HG02763 (cell line): ENCODE data around the gene TNRC6C.

ENCODE experiments used
- ATAC-seq: cut with Tn5 transposase; IDR thresholded peaks from one replicate; pipeline ENCODE4 v1.9.1; 2021; ENCODE audit warnings: mild to moderate bottlenecking, moderate library complexity; ENCODE audit not compliant: unreplicated experiment

The TNRC6C gene

DNA sequence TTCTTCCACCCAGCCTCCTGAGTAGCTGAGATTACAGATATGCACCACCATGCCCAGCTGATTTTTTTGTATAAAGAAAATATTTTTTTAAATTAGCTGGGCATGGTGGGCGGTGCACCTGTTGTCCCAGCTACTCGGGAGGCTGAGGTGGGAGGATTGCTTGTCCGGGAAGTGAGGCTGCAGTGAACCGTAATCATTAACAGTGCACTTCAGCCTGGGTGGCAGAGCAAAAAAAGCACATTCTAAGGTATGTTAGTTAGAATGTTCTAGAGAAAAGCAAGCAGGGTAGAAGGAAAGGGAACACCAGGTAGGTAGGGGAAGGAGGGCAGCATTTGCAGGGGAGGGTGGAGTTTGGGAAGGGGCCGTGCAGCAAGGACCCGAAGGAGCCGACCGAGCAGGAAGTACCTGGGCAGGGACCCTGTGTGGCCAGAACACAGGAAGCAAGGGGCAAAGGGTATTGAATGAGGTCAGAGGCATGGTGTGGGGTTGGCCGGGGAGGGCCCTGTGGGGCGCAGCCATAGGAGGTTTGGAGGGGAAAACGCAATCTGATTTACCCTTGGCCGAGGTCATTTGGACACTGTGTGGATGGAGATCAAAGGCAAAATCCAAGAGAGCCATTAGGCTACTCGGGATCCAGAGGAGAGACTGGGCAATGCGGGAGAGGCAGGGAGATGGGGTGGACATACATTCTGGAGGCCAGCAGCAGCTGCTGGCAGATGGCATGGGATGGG lies 189.9 kb downstream of the TNRC6C start:
- ATAC-seq = no peak

DNA sequence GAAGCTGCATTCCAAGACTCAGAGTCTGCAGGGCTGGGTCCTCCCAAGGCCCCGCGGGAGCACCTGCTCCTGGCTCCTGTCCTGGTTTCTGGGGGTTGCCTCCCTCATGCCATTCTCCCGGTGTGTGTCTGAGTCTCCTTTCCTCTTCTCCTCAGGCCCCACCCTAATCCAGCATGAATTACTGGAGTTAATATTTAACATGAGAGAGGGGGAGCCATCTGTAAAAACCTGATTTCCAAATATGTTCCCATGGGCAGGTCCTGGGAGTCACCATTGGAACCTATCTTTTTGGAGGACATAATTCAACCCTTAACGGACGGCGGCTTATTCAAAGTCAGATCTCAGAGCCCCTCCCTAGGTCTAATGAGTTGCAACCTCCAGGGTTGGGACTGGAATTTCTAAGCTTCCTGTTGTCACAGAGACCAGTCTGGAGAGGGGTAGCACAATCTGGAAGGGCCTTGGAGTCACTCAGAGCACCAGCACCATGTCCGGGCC lies 193.1 kb downstream of the TNRC6C start:
- no peak for ATAC-seq

DNA sequence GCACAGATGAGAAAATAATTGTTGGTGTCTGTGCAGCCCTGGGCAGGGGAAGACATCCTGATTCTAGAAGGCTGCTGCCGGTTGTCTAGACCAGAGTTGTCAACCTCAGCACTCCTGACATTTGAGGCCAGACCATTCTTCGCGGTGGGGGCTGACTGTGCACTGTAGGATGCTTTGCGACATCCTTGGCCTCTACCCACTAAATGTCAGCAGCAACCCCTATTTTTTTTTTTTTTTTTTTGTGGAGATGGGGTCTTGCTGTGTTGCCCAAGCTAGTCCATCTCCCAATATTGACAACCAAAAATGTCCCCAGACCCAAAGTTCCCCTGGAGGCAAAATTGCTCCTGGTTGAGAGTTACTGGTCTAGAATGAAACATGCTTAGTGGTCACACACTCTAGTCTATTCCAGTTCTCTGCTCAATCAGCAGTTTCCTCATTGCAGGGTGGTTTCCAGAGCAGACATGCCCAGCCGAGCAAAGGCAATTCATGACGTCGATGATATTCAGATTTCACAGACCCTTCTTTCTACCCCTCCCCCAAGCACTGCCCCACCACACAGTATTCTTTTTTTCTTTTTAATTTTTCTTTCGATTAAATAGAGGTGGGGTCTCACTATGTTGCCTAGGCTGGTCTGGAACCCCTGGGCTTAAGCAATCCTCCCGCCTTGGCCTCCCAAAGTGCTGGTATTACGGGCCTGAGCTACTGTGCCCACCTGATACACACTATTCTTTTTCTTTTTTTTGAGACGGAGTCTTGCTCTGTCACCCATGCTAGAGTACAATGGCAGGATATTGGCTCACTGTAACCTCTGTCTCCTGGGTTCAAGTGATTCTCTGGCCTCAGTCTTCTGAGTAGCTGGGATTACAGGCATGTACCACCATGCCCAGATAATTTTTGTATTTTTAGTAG lies 196.7 kb downstream of the TNRC6C start:
- peak; percentile 48 for ATAC-seq
